ENCODE results near the gene WNT8B. TPM values are rescaled to one million over a fixed set of nuclear protein-coding genes. Genes with fewer than 3 reads are reported as not detected.
A peak's percentile ranks its signal among the peaks of the same experiment; 100 is the strongest.

Gene WNT8B, protein sequence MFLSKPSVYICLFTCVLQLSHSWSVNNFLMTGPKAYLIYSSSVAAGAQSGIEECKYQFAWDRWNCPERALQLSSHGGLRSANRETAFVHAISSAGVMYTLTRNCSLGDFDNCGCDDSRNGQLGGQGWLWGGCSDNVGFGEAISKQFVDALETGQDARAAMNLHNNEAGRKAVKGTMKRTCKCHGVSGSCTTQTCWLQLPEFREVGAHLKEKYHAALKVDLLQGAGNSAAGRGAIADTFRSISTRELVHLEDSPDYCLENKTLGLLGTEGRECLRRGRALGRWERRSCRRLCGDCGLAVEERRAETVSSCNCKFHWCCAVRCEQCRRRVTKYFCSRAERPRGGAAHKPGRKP
- 2.8 and 3.1 TPM in 2 replicates for total RNA-seq
- long read RNA-seq = 0 reads

- TF ChIP-seq, protein P1, sequence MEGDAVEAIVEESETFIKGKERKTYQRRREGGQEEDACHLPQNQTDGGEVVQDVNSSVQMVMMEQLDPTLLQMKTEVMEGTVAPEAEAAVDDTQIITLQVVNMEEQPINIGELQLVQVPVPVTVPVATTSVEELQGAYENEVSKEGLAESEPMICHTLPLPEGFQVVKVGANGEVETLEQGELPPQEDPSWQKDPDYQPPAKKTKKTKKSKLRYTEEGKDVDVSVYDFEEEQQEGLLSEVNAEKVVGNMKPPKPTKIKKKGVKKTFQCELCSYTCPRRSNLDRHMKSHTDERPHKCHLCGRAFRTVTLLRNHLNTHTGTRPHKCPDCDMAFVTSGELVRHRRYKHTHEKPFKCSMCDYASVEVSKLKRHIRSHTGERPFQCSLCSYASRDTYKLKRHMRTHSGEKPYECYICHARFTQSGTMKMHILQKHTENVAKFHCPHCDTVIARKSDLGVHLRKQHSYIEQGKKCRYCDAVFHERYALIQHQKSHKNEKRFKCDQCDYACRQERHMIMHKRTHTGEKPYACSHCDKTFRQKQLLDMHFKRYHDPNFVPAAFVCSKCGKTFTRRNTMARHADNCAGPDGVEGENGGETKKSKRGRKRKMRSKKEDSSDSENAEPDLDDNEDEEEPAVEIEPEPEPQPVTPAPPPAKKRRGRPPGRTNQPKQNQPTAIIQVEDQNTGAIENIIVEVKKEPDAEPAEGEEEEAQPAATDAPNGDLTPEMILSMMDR (IDR thresholded peaks at IDR 0.05; ENCODE audit: unreplicated experiment) = no peak
- Mint-ChIP-seq H3K4me3 (ENCODE audit: low read depth) (no peak within 1 kb of the TSS), H3K9me3 (ENCODE audit: low read depth) (peaks cover 4% of the 10 kb centered on the region), H3K27me3 (peaks cover 66% of the 10 kb centered on the region), H3K4me1 (ENCODE audit: low read depth) (no peaks in the 10 kb centered on the region), H3K27ac (no peak within 1 kb of the TSS), H3K36me3 (ENCODE audit: insufficient read depth) (no peaks in the 10 kb centered on the region)
- no peak for DNase-seq (ENCODE audit: low spot score, unreplicated experiment)
Observed at GRCh38 chr10:100462709-100463108, at the start of gene WNT8B. TSS of gene WNT8B (plus strand) at chr10:100463009. CDS start at chr10:100463169, 160 bp downstream.

GRCh38 chr10:100413173-100413572, 49.6 kb upstream of the WNT8B start:
- no peak for DNase-seq (ENCODE audit: low spot score, unreplicated experiment)
- Mint-ChIP-seq H3K4me1 (ENCODE audit: low read depth) (no peaks in the 10 kb centered on the region), H3K4me3 (ENCODE audit: low read depth) (no peak overlapping the region), H3K27me3 (no peaks in the 10 kb centered on the region), H3K36me3 (ENCODE audit: insufficient read depth) (peaks cover 2% of the 10 kb centered on the region), H3K9me3 (ENCODE audit: low read depth) (peaks cover 3% of the 10 kb centered on the region), H3K27ac (no peak overlapping the region)
- TF ChIP-seq, protein P1 (IDR thresholded peaks at IDR 0.05; ENCODE audit: unreplicated experiment) = no peak

DNA sequence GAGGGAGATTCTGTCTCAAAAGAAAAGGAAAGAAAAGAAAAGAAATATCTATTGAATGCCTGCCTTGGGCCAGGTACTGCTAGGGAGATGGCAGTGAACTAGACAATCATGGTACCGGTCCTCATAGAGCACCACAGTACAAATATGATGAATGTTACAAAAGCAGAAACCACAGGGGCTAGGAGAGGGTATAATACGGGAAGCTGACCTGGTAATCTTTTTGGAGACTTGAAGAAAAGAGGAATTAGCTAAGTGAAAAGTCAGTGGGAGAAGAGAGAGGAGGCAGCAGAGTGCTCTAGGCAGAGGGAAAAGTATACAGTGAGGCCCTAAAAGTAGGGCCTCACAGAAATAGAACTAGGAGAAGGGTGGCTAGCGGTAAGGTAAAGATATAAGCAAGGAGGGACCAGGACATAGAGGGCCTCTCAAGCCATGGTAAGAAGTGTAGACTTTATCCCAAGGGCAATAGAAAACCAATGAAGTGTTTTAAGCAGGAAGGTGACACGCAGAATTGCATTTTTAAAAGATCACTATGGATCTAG, 42.8 kb upstream of the WNT8B start:
- Mint-ChIP-seq H3K27me3 (no peaks in the 10 kb centered on the region), H3K27ac (no peak overlapping the region), H3K36me3 (ENCODE audit: insufficient read depth) (no peaks in the 10 kb centered on the region), H3K4me3 (ENCODE audit: low read depth) (no peak overlapping the region), H3K9me3 (ENCODE audit: low read depth) (no peaks in the 10 kb centered on the region), H3K4me1 (ENCODE audit: low read depth) (peaks cover 7% of the 10 kb centered on the region)
- TF ChIP-seq, protein P1 (IDR thresholded peaks at IDR 0.05; ENCODE audit: unreplicated experiment) = no peak
- no peak for DNase-seq (ENCODE audit: low spot score, unreplicated experiment)

DNA sequence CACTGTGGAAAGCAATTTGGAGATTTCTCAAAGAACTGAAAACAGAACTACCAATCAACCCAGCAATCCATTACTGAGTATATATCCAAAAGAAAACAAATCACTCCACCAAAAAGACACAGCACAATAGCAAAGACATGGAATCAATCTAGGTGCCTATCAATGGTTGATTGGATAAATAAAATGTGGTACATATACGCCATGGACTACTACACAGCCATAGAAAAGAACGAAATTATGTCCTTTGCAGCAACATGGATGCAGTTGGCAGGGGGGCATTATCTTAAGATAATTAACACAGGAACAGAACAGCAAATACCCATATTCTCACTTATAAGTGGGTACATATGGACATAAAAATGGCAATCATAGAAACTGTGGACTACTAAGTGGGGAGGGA, 35.4 kb upstream of the WNT8B start:
- TF ChIP-seq, protein P1 (IDR thresholded peaks at IDR 0.05; ENCODE audit: unreplicated experiment) = no peak
- Mint-ChIP-seq H3K27me3 (no peaks in the 10 kb centered on the region), H3K9me3 (ENCODE audit: low read depth) (peaks cover 7% of the 10 kb centered on the region), H3K4me3 (ENCODE audit: low read depth) (no peak overlapping the region), H3K27ac (no peak overlapping the region), H3K4me1 (ENCODE audit: low read depth) (peaks cover 8% of the 10 kb centered on the region), H3K36me3 (ENCODE audit: insufficient read depth) (no peaks in the 10 kb centered on the region)
- DNase-seq (ENCODE audit: low spot score, unreplicated experiment) = no peak

DNA sequence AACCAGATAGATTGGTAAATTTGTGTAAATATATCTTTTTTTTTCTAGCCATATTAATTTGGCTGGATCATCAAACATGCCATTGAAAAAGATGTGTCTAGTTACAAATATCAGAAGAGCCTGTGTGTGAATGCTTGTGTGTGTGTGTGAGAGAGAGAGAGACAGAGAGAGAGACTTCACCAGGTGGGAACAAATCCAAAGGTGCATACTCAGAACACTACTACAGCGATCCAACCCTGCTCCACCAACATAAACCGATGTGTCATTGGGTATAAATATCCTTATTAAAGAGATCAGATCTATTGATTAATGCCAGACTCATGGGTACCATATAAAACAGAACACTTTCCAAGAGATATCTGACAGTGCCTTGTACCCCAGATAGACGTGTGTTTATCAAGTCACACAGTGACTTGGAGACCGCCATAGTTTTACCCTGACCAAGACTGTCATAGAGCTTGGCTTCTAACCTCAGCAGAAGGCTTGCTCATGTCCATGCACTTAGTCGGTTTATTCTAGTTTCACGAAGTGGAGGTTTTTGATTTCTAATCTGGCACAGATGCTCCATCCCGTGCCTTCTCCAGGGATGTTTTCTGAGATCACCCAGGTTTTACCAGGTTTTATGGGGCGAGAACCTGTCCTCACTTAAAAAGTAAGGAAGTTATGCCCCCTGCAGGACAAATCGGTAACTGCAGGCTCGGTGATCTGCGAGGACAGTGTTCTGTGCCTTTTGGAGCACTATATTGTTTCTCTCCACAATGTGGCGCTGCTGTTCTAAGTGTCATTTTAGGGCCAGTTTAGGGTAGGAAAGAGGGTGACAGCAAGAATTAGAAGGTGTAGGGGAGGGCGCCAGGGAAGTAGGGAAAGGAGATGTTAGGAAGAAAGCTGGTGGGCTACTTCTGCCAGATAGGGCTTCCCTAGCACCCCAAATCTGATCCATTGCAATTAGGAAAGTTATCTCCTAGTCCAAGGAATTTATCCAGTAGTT, 29.3 kb upstream of the WNT8B start:
- Mint-ChIP-seq H3K4me1 (ENCODE audit: low read depth) (peaks cover 2% of the 10 kb centered on the region), H3K36me3 (ENCODE audit: insufficient read depth) (no peaks in the 10 kb centered on the region), H3K27ac (no peak overlapping the region), H3K9me3 (ENCODE audit: low read depth) (no peaks in the 10 kb centered on the region), H3K27me3 (no peaks in the 10 kb centered on the region), H3K4me3 (ENCODE audit: low read depth) (no peak overlapping the region)
- DNase-seq (ENCODE audit: low spot score, unreplicated experiment) = peak; percentile 92
- TF ChIP-seq, protein P1 (IDR thresholded peaks at IDR 0.05; ENCODE audit: unreplicated experiment) = peak; percentile 99

All from progenitor cell of endocrine pancreas (in vitro differentiated cells).